ENCODE data around the gene RALGDS.

RALGDS gene

DNA sequence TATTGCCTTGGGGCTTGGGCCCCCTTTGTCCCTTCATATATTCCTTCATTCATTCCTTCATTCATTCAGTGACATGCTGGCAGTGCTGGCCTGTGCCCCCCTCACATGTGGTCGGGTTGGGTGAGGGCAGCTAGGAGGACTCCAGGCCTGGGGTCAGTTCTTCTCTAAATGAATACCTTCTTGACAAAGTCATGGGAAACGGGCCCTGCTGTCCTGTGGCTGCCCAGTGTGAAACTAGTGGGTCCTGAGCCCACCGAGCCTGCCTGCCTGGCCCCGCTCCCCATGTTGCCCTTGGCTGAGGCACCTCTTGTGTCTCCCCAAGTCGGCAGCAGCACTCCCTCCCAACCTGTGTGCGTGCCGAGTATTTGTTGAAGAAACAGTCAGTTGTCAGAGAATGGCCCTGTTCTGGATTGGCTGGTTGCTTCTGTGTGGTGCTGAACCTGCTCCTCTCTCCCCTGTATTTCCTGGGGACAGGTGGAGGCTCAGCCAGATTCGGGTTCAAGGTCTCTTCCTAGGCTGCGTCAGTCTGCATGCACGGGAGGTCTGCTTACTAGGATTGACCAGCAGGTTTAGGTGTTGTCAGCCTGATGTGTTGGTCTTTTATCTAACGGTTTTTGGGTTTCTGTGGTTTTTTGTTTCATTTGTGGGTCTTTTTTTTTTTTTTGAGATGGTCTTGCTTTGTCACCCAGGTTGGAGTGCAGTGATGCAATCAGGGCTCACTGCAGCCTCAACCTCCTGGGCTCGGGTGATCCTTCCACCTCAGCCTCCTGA is 62.3 kb downstream of the RALGDS start:
- H3K9me3 ChIP-seq (ENCODE audit: control insufficient read depth, low read length): no peaks in the 10 kb centered on the region
- no peak overlapping the region for H3K9ac ChIP-seq (ENCODE audit: low read length)
- H3K4me1 ChIP-seq (ENCODE audit: control insufficient read depth, insufficient read depth, low read length): no peaks in the 10 kb centered on the region
- no peaks in the 10 kb centered on the region for H3K27me3 ChIP-seq (ENCODE audit: control insufficient read depth, insufficient read depth, low read length)
- peaks cover 17% of the 10 kb centered on the region for H3K36me3 ChIP-seq (ENCODE audit: control insufficient read depth, insufficient read depth, low read length)
- no peak overlapping the region for H3K4me3 ChIP-seq (ENCODE audit: low read length)

DNA sequence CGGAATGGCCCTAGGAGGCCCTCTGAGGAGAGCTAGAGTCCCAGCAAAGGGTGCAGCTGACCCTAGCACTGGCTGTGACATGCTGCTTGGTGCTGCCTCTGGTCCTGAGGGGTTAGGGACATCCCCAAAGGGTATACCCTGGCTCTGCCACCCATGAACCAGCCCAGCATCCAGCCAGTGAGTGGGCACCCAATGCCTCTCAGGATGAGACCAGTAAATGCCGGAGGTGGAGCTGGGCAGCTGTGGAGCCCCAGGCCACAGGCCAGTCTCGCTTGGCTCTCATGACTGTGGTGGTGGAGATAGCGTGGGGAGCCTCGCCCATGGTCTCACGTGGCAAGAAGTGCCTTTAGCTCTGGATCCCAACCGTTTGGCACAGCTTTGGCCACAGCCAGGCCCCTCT is 63.0 kb downstream of the RALGDS start:
- H3K4me1 ChIP-seq (ENCODE audit: control insufficient read depth, insufficient read depth, low read length): no peaks in the 10 kb centered on the region
- H3K36me3 ChIP-seq (ENCODE audit: control insufficient read depth, insufficient read depth, low read length): peaks cover 17% of the 10 kb centered on the region
- no peaks in the 10 kb centered on the region for H3K9me3 ChIP-seq (ENCODE audit: control insufficient read depth, low read length)
- no peak overlapping the region for H3K4me3 ChIP-seq (ENCODE audit: low read length)
- H3K27me3 ChIP-seq (ENCODE audit: control insufficient read depth, insufficient read depth, low read length): no peaks in the 10 kb centered on the region
- no peak overlapping the region for H3K9ac ChIP-seq (ENCODE audit: low read length)

DNA sequence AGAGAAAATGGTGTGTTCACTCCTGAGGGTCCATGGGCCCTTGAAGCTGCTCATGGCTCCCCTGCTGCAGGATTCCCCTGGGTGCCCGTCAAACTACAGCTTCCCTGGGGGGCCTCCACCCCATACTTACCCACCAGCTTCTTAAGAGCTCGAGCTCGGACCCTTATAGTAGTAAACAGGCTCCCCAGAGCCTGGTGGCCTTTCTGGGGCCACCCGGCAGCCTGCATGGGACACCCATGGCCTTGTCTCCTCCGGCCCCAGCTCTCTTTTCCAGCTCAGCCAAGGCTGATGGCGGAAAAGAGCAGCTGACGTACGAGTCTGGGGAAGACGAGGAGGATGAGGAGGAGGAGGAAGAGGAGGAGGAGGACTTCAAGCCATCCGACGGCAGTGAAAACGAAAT is 63.5 kb downstream of the RALGDS start:
- Histone ChIP-seq H3K27me3 (ENCODE audit: control insufficient read depth, insufficient read depth, low read length) (no peaks in the 10 kb centered on the region), H3K9ac (ENCODE audit: low read length) (no peak overlapping the region), H3K36me3 (ENCODE audit: control insufficient read depth, insufficient read depth, low read length) (peaks cover 17% of the 10 kb centered on the region), H3K9me3 (ENCODE audit: control insufficient read depth, low read length) (no peaks in the 10 kb centered on the region), H3K4me3 (ENCODE audit: low read length) (no peak overlapping the region), H3K4me1 (ENCODE audit: control insufficient read depth, insufficient read depth, low read length) (no peaks in the 10 kb centered on the region)

DNA sequence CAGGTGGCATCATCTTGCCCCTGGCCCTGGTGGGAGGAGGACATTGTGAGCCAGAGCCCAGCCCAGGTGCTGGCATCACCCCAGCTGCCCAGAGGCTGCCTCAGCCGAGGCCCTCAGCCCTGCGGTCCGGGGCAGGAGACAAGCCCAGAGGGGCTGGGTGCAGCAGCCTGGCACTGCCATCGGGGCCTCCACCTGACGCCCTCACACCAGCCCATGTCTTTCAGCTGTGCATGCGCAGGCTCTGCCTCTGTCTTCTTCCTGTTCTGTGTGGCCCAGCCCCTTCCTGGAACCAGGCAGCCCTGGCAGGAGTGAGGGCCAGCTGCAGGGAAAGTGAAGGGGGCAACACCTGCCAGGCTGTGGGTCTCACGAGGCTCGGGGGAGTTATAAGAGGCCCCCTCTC is 64.0 kb downstream of the RALGDS start:
- Histone ChIP-seq H3K9me3 (ENCODE audit: control insufficient read depth, low read length) (no peaks in the 10 kb centered on the region), H3K36me3 (ENCODE audit: control insufficient read depth, insufficient read depth, low read length) (peaks cover 18% of the 10 kb centered on the region), H3K4me3 (ENCODE audit: low read length) (no peak overlapping the region), H3K27me3 (ENCODE audit: control insufficient read depth, insufficient read depth, low read length) (no peaks in the 10 kb centered on the region), H3K9ac (ENCODE audit: low read length) (no peak overlapping the region), H3K4me1 (ENCODE audit: control insufficient read depth, insufficient read depth, low read length) (no peaks in the 10 kb centered on the region)

DNA sequence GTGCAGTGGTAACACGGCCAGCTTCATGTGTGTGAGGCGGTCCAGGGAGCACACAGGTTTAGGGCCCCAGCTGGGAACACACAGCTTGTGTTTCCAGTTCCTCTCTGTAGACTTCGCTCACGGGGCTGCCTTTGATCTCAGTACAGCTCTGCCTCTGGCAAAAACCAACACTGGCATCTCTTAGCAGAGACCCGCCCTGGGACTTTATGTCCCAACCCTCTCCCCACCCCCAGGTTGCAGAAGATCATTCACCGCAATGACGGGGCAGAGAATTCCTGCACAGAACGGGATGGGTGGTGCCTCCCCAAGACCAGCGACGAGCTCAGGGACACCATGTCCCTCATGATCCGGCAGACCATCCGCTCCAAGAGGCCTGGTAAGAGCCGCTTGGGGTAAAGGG is 64.5 kb downstream of the RALGDS start:
- Histone ChIP-seq H3K9me3 (ENCODE audit: control insufficient read depth, low read length) (no peaks in the 10 kb centered on the region), H3K27me3 (ENCODE audit: control insufficient read depth, insufficient read depth, low read length) (no peaks in the 10 kb centered on the region), H3K4me3 (ENCODE audit: low read length) (no peak overlapping the region), H3K36me3 (ENCODE audit: control insufficient read depth, insufficient read depth, low read length) (peaks cover 22% of the 10 kb centered on the region), H3K4me1 (ENCODE audit: control insufficient read depth, insufficient read depth, low read length) (no peaks in the 10 kb centered on the region), H3K9ac (ENCODE audit: low read length) (no peak overlapping the region)

DNA sequence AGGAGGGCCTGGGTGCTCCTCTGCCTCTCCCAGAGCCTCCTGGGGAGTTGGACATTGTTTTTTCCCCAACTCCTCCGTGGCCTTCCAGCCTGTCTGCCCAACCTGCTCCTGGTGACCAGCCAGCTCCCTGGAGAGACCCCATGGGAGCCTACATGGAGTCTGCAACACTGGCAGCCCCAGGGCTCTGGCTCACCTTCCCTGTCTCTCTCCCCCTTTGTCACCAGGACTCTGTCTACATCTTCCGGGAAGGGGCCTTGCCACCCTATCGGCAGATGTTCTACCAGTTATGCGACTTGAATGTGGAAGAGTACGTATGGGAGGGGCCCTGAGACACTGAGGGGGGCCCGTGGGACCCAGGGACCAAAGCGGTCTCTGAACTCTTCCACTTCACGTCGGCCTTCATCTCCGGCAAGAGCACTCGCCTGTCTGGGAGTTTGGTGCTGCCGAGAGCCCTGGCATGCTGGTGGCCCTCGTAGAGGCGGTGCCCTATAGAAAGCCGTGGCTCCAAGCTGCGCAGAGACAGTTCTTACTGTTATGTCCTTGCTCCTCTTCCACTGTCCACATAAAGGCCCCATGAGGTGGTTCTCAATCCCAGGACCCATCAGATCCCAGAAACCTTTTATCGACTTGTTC is 65.1 kb downstream of the RALGDS start:
- no peak overlapping the region for H3K4me3 ChIP-seq (ENCODE audit: low read length)
- peaks cover 4% of the 10 kb centered on the region for H3K4me1 ChIP-seq (ENCODE audit: control insufficient read depth, insufficient read depth, low read length)
- no peak overlapping the region for H3K9ac ChIP-seq (ENCODE audit: low read length)
- no peaks in the 10 kb centered on the region for H3K27me3 ChIP-seq (ENCODE audit: control insufficient read depth, insufficient read depth, low read length)
- peaks cover 24% of the 10 kb centered on the region for H3K36me3 ChIP-seq (ENCODE audit: control insufficient read depth, insufficient read depth, low read length)
- H3K9me3 ChIP-seq (ENCODE audit: control insufficient read depth, low read length): no peaks in the 10 kb centered on the region

DNA sequence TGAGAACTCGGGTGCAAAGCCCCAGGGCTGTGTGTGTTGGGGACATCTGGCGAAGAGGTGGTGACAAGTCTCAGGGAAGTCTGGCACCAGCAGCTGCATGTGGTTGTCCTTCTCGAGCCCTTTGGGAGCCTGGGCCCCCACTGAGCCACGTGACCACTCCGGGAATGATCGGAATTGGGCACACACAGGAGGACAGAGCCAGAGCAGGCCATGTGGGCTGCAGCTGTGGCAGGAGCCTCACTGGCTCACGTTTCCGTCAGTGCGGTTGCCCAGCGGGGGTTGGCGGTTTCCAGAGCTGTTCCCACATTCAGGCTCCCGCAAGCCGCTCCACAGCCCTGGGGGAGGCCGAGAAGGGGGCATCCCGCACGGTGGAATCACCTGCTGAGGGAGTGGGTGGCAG is 66.1 kb downstream of the RALGDS start:
- Histone ChIP-seq H3K27me3 (ENCODE audit: control insufficient read depth, insufficient read depth, low read length) (no peaks in the 10 kb centered on the region), H3K36me3 (ENCODE audit: control insufficient read depth, insufficient read depth, low read length) (peaks cover 24% of the 10 kb centered on the region), H3K9me3 (ENCODE audit: control insufficient read depth, low read length) (no peaks in the 10 kb centered on the region), H3K4me1 (ENCODE audit: control insufficient read depth, insufficient read depth, low read length) (peaks cover 14% of the 10 kb centered on the region), H3K9ac (ENCODE audit: low read length) (no peak overlapping the region), H3K4me3 (ENCODE audit: low read length) (no peak overlapping the region)

DNA sequence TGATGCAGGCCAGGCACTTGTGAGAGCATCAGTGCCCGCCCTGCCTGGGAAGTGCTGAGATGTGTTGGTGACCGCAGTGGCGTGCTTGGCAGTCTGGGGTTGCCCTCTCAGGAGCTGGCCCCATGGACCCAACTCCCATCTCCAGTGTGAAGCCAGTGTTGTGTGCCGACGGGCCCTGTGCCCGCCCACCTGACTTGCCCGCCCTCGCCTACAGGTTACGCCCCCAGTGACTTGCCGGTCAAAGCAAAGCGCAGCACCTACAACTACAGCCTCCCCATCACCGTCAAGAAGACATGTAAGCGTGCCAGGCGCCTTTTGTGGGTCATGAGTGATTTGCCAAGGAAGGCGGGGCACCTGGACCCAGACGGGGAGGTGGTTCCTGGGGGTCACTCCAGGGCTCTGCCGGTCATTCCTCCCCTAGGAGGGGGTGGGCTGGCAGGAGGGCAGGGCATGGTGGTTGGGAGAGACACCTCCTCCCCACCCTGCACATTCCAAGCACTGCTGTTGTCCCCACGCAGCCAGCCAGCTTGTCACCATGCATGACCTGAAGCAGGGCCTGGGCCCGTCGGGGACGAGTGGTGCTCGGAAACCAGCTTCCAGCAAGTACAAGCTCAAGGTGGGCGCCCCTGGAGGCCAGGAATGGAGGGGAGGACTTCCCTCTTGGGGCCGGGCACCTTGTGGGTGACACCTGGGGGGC is 66.7 kb downstream of the RALGDS start:
- H3K4me3 ChIP-seq (ENCODE audit: low read length): no peak overlapping the region
- no peaks in the 10 kb centered on the region for H3K27me3 ChIP-seq (ENCODE audit: control insufficient read depth, insufficient read depth, low read length)
- no peaks in the 10 kb centered on the region for H3K9me3 ChIP-seq (ENCODE audit: control insufficient read depth, low read length)
- peaks cover 15% of the 10 kb centered on the region for H3K4me1 ChIP-seq (ENCODE audit: control insufficient read depth, insufficient read depth, low read length)
- no peak overlapping the region for H3K9ac ChIP-seq (ENCODE audit: low read length)
- H3K36me3 ChIP-seq (ENCODE audit: control insufficient read depth, insufficient read depth, low read length): peaks cover 24% of the 10 kb centered on the region

DNA sequence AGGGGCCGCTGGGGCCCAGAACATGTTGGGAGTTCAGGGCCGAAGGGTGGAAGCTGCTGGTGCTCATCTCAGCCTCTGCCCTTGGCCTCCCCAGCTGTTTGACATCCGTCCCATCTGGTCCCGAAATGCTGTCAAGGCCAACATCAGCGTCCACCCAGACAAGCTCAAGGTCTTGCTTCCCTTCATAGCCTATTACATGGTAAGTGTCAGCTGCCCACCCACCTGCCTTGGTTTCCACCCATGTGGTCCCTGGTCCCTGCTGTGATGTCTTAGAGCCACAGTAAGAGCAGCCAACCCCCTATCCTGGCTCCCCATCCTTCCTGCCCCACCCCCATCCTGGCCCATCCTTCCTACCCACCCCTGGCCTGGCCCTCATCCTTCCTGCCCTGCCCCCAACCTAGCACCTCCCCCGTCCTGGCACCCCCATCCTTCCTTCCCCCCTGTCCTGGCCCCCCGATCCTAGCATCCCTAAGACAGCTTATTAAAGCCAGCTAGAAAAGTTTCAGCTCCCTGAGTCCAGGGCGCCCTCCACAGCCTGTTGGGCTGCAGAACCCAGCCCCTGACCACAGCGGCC is 69.0 kb downstream of the RALGDS start:
- H3K4me1 ChIP-seq (ENCODE audit: control insufficient read depth, insufficient read depth, low read length): peaks cover 15% of the 10 kb centered on the region
- no peaks in the 10 kb centered on the region for H3K9me3 ChIP-seq (ENCODE audit: control insufficient read depth, low read length)
- peaks cover 24% of the 10 kb centered on the region for H3K36me3 ChIP-seq (ENCODE audit: control insufficient read depth, insufficient read depth, low read length)
- H3K9ac ChIP-seq (ENCODE audit: low read length): no peak overlapping the region
- no peaks in the 10 kb centered on the region for H3K27me3 ChIP-seq (ENCODE audit: control insufficient read depth, insufficient read depth, low read length)
- no peak overlapping the region for H3K4me3 ChIP-seq (ENCODE audit: low read length)

DNA sequence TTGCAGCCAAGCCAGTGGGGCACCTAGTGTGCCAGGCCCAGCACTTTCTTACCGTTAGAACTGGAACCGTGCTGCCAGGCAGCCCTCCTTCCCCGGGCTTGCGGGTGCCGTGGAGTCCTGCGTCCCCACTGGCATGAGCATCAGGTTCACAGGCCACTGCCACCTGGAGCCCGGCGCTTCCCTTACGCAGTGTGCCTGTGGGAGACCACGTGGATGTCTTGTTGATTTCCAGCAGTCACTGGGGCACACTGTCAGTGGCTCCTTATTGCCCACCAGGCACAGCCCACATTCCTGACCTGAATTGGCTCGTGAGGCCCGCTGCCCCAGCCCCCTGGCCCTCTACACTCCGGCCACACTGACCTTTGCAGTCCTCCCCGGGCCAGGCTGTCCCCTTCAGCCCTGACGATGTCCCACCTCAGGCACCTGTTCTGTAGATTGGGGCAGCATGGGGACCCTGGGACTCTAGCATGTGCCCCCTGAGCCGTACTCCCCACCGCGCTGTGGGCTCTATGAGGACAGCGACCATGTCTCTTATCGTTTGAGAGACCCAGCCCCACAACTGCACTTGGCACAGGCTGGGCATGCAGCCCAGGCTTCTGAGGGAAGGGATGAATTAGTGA is 69.6 kb downstream of the RALGDS start:
- peaks cover 24% of the 10 kb centered on the region for H3K36me3 ChIP-seq (ENCODE audit: control insufficient read depth, insufficient read depth, low read length)
- H3K4me3 ChIP-seq (ENCODE audit: low read length): no peak overlapping the region
- peaks cover 15% of the 10 kb centered on the region for H3K4me1 ChIP-seq (ENCODE audit: control insufficient read depth, insufficient read depth, low read length)
- no peaks in the 10 kb centered on the region for H3K9me3 ChIP-seq (ENCODE audit: control insufficient read depth, low read length)
- H3K9ac ChIP-seq (ENCODE audit: low read length): no peak overlapping the region
- H3K27me3 ChIP-seq (ENCODE audit: control insufficient read depth, insufficient read depth, low read length): no peaks in the 10 kb centered on the region

DNA sequence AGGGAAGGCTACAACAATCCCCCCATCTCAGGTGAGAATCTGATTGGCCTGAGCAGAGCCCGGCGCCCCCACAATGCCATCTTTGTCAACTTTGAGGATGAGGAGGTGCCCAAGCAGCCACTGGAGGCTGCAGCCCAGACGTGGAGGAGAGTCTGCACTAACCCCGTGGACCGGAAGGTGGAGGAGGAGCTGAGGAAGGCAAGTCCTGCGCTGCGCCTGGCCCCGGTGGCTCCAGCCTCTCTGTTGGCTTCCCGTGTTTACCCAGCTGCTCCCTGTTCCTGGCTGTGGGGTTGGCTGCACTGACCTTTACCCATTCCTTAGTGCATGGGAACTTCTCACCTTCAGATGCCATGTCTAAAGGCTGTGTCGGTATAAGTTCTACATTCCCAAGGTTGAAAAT is 70.3 kb downstream of the RALGDS start:
- H3K4me1 ChIP-seq (ENCODE audit: control insufficient read depth, insufficient read depth, low read length): peaks cover 15% of the 10 kb centered on the region

DNA sequence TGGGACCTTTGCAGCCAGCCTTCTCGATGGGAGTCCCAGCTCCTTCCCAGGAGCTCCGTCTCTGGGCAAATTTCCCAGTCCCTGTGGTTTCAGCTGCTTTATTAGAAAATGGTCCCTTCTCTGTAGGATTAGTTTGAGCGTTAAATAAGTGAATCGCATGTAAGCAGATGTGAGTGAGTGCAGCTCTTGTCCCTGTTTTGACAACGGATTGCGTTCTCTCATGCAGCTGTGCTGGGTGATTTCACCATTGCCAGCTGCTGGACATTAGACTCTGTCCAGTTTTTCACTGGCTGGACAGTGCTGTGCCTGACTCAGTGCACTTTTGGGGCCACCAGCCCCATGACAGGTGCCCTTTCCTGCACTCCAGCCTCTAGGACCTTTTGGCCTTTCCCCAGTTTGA is 70.9 kb downstream of the RALGDS start:
- Histone ChIP-seq H3K9me3 (ENCODE audit: control insufficient read depth, low read length) (no peaks in the 10 kb centered on the region), H3K36me3 (ENCODE audit: control insufficient read depth, insufficient read depth, low read length) (peaks cover 14% of the 10 kb centered on the region), H3K4me1 (ENCODE audit: control insufficient read depth, insufficient read depth, low read length) (peaks cover 15% of the 10 kb centered on the region), H3K27me3 (ENCODE audit: control insufficient read depth, insufficient read depth, low read length) (no peaks in the 10 kb centered on the region), H3K4me3 (ENCODE audit: low read length) (no peak overlapping the region), H3K9ac (ENCODE audit: low read length) (peak overlapping the region; percentile 11)

More for the DNA sequence above, 70.3 kb downstream of the RALGDS start:
- Histone ChIP-seq H3K9me3 (ENCODE audit: control insufficient read depth, low read length) (no peaks in the 10 kb centered on the region), H3K9ac (ENCODE audit: low read length) (no peak overlapping the region), H3K36me3 (ENCODE audit: control insufficient read depth, insufficient read depth, low read length) (peaks cover 20% of the 10 kb centered on the region), H3K4me3 (ENCODE audit: low read length) (no peak overlapping the region), H3K27me3 (ENCODE audit: control insufficient read depth, insufficient read depth, low read length) (no peaks in the 10 kb centered on the region)
